Activated T-cell treated with anti-CD3 and anti-CD28 coated beads, Interleukin-2, amount 50 U/mL, for 1 hour (primary cell): ENCODE data around the gene GRAPL.
"Not testable (repeated sequence)": the region's sequence is repeated elsewhere in the genome, so short reads cannot be mapped to it uniquely, and the experiment has no call there.

Experiments used
- DNase-seq: peaks from one replicate; pipeline ENCODE4 v3.0.0-alpha.2; 2020

The GRAPL gene

GRCh38 chr17:19137959-19138358, 10.6 kb downstream of the GRAPL start:
- DNase-seq, result not testable (repeated sequence)

GRCh38 chr17:19141366-19142155, 14.2 kb downstream of the GRAPL start:
- peak; percentile 16 for DNase-seq

- DNase-seq, result not testable (repeated sequence)
These were observed 15.0 kb downstream of the GRAPL start for GRCh38 chr17:19142419-19142818.

GRCh38 chr17:19143097-19143777, 15.8 kb downstream of the GRAPL start:
- DNase-seq, result not testable (repeated sequence)

GRCh38 chr17:19144373-19144772, 17.0 kb downstream of the GRAPL start:
- DNase-seq, result not testable (repeated sequence)

GRCh38 chr17:19145471-19145870, 18.1 kb downstream of the GRAPL start:
- DNase-seq, result not testable (repeated sequence)

GRCh38 chr17:19150678-19151615, 23.6 kb downstream of the GRAPL start:
- DNase-seq, result not testable (repeated sequence)

GRCh38 chr17:19157628-19158027, 30.2 kb downstream of the GRAPL start:
- not testable (repeated sequence) for DNase-seq

GRCh38 chr17:19158478-19158877, 31.1 kb downstream of the GRAPL start:
- not testable (repeated sequence) for DNase-seq

- not testable (repeated sequence) for DNase-seq
These were observed 31.5 kb downstream of the GRAPL start for GRCh38 chr17:19158938-19159337.

GRCh38 chr17:19161308-19162107, 34.1 kb downstream of the GRAPL start:
- not testable (repeated sequence) for DNase-seq

GRCh38 chr17:19162384-19163216, 35.2 kb downstream of the GRAPL start:
- DNase-seq, result not testable (repeated sequence)

GRCh38 chr17:19174422-19174821, 47.0 kb downstream of the GRAPL start:
- not testable (repeated sequence) for DNase-seq

GRCh38 chr17:19175410-19175809, 48.0 kb downstream of the GRAPL start:
- not testable (repeated sequence) for DNase-seq

- not testable (repeated sequence) for DNase-seq
These were observed 53.9 kb downstream of the GRAPL start for GRCh38 chr17:19181040-19181875.

- DNase-seq, result not testable (repeated sequence)
These were observed 60.8 kb downstream of the GRAPL start for GRCh38 chr17:19187883-19188869.

GRCh38 chr17:19188870-19189708, 61.7 kb downstream of the GRAPL start:
- DNase-seq, result not testable (repeated sequence)
